ENCODE data around the gene KRT79.
"Not testable (repeated sequence)": the region's sequence is repeated elsewhere in the genome, so short reads cannot be mapped to it uniquely, and the experiment has no call there.

The KRT79 gene

DNA sequence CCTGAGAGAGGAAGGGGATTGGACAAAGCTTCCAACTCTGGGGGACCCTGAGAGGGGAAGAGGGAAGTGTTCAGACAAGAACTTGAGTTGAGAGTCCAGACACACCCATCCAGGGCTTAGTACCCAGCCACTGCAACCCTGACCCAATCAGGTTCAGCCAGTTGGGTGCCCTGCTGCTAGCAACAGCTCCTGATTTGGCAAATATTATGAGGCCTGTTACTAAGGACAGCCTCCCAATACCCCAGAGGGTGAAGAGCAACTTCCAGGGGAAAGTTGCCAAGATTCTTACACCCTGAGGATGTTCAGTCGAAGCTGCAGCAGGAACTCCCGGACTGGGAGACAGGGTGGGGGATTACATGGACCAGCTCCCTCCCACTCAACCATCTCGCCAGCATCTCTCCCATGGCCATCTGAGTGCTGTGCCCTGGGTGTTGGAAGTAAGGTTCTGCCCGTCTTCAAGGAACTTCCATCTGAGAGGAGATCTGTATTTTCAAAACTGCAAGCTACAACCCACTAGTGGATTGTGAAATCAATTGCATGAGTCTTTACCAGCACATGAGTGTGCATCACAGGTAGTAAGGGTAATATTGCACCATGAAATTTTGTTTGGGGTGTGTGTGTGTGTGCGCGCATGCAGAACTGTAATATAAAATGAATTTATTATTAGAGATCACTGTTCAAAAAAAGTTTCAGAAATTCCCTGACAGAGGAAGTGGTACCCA is 26.2 kb upstream of the KRT79 start:
- DNase-seq = no peak

DNA sequence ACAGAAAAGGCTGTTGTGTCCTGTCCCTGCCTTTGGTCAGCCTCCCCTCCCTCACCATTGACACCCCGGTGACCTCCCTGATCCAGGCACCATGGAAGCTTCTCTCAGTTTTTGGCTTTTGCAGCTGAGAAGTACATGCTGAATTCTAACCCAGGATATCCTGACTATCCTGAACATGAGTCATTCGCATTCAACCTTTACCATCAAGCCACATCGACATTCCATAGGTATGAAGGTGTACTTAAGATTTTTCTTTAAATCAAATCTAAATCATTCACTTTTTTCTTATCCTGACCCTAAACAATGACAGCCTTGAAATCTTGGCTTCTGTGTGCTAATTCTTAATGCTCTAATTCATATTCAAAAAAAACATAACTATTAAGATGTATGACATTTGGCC is 23.4 kb upstream of the KRT79 start:
- no peak for DNase-seq

DNA sequence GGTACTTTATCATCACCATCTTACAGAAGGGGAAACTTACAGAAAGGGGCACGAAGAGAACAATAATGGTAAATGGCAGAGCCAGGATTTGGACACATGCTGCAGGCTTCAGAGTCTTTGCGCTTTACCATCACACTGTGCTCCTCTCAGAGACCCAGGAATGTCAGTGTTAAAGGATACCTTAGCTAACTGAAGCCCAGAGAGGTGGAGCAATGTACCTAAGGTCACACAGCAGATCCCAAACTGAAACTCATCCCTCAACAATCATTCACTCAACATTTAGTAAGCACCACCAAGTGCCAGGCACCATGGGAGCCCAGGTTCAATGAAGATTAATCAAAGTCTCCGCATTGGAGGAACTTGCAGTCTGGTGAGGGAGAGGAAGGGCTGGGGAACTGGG is 22.7 kb upstream of the KRT79 start:
- DNase-seq = no peak

DNA sequence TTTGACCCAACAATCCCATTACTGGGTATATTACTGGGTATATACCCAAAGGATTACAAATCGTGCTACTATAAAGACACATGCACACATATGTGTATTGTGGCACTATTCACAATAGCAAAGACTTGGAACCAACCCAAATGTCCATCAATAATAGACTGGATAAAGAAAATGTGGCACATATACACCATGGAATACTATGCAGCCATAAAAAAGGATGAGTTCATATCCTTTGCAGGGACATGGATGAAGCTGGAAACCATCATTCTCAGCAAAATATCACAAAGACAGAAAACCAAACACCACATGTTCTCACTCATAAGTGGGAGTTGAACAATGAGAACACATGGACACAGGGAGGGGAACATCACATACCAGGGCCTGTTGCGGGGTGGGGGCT is 22.0 kb upstream of the KRT79 start:
- DNase-seq = not testable (repeated sequence)

DNA sequence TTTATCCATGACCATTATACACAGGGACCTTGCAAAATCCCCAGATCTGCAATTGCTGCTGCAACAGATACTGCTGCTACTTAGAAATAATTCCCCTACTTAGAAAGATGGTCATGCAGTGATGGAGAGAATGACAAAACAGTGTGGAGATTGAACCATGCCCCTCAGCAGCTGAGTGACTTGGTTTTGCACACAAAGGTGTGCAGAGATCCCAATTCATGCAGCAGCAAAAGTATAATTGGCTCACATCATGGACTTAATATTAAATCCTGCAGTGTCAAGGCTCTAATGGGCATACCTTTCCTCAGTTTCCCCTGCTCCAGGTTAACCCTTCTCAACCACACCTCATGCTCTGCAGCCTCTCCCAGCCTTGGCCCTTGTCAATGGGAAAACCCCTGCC is 17.7 kb upstream of the KRT79 start:
- no peak for DNase-seq

DNA sequence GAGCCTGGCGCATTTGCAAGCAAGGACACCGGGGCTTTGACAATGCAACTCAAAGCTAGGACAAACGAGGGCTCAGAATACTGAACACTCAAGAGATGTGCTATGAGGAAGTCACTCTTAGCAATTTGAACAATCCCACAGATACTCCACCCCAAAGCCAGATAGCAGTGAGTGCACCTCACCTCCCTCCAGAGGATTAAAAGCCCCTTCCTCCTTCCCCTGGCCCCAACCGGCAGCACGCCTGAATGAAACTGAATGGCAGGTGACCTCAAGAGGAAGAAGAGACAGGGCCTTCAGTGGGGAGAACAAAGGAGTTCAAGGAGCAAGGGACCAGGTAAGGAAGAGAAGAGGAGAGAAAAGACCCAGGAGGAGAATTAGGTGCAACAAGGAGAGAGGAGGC is 16.6 kb upstream of the KRT79 start:
- DNase-seq = no peak

DNA sequence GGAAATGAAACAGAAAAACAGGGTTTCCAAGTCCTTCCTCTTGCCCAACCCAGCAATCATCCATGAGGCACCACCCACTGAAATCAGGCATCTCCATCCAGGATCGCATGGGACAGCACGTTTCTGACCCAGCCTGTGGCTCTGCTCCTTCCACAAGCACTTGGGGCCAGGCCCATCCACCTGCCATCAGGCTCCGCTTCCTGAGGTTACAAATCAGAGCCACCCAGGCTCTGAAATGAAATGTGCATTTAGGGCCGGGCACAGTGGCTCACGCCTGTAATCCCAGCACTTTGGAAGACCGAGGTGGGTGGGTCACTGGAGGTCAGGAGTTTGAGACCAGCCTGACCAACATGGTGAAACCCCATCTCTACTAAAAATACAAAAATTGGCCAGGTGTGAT is 15.4 kb upstream of the KRT79 start:
- DNase-seq = no peak

DNA sequence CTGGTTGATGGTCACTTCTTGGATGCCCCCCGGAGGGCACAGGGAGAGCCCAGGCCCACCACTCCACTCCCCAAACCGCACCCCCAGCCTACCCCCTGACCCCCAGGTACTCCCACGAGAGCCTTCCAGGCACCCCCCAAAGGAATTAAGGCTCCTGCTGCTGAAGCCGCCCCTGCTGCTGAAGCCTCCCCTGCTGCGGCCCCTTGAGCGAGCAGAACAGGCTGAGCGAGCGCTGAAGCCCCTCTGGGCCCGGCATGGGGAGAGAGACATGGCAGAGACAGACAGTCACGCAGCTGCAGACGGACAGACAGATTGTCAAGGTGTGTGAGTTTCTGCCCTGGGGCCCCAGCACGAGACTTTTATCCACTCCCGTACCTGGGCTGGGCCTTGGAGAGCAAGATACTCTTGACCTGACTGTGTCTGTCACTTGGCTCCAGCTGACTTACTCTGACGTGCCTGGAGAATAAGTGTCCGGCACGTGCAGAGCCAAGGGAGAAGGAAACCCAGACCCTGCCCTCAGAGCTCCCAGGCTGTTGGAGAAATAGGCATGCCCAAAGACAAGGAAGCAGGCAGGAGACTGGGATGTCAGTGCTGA is 14.6 kb upstream of the KRT79 start, which contains the start of gene KRT78:
TSS of gene KRT78 (minus strand) at position 334 of the 595 bp plus-strand sequence. CDS start at position 270, 64 bp downstream.
- no peak for DNase-seq

DNA sequence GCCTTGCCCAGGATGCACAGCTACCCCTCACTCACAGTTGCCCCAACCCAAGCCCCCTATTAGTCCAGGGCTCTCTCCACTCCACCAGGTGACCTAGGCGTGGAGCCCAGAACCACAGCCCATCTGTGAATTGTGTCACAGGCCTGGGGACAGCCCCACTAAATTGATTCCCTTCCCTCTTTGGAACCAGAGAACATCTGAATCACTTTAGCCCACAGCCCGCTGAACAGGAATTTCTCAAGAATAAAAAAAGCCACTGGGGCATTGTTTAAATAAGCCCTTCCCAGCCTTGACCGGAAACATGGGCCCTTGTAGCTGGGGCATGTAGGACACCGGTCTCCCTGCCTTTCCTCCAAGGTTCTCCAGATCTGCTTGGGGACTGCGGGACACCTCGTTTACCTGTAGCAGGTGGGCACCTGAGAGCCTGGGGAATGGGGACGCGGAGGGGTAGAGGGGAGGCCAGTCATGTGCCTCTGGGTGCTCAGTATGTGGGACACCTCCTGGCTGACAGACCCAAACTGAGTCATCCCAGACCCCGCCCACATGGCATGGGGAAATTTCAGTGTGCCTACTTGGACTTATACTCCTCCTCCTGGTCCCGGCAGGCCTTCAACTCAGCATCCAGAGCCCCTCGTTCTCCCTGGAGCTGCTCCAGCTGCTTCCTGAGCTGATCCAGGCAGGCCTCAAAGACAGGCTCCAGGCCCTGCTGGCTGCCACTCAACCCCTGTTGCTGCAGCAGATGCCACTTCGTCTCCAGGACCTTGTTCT is 13.4 kb upstream of the KRT79 start:
- DNase-seq = no peak

DNA sequence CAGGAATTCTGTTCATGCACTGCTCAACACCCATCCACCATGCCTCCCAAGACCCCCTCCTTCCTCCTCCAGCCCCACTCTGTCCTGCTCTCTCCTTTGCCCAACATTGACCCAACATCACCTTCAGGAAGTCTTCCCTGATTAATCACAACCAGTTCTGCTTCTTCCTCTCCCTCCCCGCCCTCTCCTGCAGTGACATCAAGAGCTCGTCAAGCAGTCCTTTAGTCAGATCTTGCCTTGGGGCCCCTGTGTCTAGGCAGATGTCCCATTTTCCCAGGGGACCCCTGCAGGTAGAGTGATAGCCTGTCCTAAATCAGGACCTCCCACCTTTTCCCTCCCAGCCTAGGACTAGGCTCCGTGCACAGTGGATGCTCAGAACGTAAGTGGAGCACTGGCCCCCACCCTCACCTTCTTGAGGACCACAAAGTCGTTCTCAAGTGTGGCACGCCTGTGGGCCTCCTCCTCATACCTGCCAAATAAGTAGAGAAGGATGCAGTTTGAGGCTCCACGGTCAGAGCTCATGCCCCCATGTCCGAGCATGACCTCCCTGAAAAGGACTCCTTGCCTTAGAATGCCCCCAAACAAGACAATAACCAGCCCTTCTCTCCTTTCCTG is 12.4 kb upstream of the KRT79 start:
- DNase-seq = no peak

DNA sequence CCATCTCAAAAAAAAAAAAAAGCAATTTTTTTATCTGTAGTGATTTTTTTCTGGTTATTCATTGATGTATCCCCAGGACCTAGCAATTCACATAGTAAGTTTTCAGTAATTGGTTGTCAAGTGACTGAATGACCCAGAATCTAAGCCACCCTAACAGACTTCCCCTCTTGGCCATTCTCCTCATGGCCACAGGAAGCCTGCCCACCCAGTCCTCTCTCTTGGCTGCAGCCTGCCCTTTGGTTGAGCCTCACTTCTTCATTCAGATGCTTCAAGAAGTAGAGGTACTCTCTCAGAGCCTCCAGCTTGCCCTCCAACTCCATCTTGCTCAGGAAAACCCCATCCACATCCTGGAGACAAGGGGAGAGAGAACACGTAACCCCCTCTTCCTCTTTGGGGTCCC is 11.8 kb upstream of the KRT79 start:
- DNase-seq = no peak

DNA sequence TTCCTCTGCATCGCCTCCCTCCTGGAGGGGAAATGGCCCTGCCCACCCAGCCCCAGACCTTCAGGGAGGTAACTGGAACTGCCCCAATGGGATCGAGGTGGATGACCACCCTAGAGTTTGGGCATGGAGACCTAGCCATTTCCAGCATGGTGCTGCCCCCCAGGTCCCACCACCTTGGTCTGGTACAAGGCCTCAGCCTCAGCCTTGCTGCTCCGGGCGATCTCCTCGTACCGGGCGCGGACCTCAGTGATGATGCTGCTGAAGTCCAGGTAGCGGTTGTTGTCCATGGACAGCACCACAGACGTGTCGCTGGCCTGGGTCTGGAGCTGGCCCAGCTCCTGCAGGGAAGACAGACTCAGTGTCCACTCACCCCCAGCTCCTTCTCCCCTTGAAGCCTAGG is 10.3 kb upstream of the KRT79 start:
- no peak for DNase-seq

DNA sequence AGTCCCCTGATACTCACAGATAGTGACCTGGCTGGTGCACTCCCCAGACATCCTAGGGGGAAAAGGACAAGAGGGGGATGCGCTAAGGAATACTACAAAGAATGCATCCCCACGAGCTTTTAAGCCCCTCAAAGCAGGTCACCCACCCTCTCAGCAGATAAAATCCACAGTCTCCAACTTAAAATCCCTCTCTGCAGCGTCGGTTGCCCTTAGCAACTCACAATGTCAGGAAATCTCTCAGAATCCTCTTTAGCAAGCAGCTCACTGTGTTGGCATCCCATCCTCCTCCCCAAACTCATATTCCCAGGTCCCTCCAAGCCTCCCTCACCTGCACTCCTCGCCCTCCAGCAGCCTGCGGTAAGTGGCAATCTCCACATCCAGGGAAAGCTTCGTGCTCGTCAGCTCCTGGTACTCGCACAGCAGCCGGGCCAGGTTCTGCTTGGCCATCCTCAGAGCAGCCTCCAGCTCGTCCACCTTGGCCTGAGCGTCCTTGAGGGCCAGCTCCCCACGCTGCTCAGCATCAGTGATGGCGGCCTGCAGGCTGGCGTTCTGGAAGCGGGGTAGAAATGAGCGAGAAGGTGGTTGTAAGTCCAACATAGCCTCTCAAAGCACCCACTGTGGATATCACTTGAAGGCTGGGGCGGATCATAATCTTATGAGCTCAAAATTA is 5.5 kb upstream of the KRT79 start:
- DNase-seq = no peak

DNA sequence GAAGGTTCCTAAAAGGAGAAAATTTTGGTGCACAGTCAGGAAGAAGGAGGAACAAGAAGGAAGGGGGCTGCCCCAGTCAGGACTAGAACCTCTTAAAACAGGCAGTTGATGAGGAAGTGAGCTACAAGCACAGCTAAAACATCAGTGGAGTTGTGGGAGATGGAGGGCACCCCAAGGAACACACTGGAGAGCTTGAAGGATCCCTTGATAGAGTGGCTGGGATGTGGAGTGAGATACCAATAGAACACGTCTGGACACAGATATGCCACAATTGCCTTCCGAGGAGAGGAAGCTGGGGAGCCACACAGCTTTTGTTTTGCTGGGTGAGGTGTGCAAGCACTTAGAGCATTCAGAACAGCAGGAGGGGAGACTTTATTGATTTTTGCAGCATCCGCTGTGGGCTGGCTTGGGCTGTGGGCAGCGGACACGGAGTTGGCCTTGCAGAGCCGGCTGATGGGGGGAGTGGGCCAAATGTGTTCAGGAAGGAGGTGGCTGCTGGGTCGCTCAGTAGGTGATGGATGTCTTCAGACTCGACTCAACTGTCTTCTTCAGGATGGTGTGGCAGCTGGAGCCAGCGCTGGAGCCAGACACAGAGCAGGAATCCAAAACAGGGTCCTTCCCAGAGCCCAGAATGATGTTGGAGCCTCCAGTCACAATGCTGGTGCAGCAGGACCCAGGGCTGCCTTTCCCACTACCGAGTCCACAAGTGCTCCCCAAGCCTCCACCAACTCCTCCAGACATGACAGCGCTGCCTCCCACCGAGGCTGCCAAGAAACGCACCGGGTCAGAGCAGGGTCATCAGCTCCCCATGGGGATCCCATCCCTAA is 4.7 kb upstream of the KRT79 start:
- no peak for DNase-seq

DNA sequence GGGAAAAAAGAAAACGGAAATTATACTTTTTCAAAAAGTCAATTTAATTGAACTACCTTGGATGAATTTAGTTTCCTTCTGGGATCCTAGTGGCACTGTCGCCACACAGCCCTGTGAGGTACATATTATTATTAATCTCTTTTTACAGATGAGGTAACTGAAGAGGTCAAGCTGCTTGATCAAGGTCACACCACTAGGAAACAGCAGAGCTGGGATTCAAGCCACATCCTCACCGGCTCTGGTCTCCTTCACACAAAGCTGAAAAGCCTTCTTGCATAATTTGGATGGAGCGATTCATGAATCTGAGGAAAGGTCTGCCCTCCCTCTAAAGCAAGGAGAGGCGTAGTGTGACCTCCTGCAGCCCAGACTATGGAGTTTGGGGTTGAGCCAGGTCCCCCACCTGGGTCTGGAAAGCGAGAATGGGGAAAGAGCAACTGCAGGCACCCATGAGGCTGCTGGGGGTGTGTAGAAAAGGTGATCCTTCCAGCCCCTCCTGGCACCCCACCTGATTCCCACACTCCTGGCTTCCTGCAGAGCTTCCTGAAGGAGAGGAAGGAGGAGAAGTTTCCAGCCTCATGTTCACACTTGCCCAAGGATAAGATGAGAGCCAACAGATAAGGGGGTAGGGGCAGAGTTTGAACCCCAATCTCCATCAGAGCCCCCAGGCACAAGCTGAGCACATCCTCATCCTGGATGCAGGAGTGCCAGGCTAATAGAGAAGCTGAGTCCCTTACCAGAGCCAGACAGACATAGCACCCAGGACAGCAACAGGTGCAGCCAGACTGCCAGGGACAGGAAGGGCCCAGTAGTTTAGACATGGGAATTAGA is 3.9 kb upstream of the KRT79 start:
- no peak for DNase-seq

DNA sequence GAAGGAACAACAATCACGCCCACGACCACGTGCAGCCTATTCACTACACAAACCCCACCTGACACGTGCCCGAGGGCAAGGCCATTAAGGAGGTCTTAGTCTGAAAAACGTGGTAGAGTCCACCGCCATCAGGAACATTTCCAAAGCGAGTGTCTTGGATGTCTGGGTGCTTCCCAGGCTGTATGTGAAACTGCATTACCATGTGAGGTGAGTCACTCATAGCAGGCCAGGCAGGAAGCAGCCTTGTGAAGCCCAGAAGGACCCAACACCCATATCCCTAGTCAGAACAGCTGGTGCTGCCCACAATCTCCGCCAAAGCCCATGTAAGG is 3.3 kb upstream of the KRT79 start:
- no peak for DNase-seq

DNA sequence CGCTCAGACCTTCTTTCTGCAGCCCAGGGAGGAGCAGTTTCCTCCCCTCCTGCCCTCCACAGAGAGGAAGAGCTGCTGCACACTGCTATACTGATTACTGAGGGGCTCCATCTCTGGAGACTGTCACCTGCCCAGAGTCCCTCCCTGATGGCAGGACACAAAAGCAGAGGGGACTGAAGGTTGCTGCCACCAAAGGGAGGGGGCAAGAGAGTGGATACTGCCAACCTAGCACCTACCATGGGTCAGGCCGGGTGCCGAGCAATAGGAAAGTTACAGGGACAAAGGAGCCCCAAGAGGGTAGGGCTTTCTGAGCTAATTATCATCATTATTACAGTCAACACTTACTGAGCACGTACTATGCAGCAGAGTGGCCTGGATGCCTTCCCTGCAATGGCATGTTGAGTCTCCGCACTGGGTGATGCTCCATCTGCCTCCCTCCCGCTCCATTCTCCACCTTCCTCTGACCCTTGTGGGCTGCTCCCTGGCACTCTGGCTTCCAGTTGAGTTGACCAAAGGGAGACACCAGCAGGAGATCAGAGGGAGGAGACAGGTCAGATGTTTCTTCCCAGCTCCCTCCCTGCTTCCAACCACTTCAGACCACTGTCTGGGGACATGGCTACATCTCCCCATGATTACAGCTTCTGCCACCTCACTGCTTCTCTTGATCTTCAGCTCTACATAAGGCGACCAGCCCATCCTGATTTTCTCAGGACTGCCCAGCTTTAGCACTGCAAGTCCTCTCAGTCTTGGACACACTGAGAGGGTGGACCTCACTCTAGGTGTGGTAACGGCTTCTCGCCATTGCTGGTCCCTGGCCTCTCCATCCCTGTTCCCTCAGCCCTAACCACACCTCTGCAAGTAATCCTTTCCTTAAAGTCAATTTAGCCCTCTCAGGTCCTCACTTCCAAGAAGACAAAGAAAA is 2.6 kb upstream of the KRT79 start:
- no peak for DNase-seq

DNA sequence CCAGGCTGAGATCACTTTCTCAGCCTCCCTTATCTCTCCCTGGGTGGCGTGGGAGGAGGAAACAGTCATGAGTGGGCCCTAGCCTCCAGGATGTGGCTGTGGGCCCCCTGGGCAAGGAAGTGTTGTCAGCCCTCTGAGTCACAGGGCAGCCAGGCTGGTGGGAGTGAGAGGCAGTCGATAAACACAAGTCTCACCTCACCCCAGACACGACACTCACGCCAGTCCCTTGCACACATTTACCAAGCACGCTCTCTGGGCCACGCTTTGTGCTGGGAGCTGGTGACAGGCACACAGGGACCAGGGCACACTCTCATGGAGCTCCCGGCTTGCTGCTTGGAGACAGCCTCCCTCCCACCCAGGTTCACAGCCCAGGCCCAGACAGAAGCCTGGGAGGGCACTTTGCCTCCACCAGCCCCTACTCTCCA is 1.9 kb upstream of the KRT79 start:
- no peak for DNase-seq

DNA sequence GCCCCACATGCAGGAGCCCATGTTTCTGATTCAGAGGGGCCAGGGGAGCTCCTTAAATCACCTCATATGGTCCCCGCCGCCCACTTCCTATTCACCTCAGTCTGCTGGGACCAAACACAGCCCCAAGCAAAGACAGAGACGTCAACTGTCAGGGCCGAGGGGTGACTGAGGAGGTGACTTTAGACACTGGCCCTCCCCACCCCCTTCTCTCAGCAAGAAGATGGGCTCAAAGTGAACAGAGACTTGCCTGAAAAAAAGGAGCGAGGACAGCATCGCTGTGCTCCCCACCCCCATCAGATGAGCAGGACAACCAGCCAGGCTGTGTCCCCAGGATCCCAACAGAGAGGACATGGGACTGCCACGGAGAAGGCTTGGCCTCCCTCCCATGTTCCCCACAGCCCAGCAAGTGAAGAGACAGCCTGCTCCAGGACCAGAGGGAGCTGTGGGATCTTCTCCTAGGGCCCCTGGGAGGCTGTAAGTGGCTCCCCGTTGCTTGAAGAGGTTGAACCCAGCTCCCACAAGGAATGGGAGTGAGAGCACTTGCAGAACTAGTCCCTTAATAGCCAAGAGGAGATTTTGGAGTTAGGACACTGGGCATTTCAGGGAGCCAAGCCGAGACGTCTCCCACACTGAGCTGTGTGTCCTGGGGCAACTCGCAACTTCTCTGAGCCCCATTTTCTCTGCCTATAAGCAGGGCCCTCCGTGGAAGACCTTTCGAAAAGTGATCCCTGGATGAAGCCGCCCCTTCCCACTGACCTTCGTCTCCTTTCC is 1.3 kb upstream of the KRT79 start:
- no peak for DNase-seq

DNA sequence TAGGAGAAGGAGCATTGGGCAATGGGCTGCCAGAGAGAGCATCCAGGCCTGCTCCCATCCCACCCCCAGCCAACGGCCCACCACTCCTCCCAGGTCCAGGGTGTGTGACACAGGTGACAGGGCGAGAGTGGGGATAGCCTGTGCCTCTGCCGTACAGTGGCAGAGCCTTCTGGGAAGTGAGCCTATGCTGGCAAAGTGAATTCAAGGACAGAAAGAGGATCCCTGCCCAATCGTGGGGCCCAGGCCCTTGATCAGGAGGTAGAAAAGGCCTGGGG is 553 bp upstream of the KRT79 start:
- DNase-seq = no peak
